ENCODE data around the gene MNDA.

GRCh38 chr1:158864595-158864994, 33.4 kb downstream of the MNDA start:
- TF ChIP-seq EP300 (IDR thresholded peaks at IDR 0.05; ENCODE audit: borderline replicate concordance) (no peak), FOXM1 (IDR thresholded peaks at IDR 0.05; ENCODE audit: borderline replicate concordance, low read depth) (no peak), YY1 (IDR thresholded peaks at IDR 0.05; ENCODE audit: low read depth) (no peak), CEBPB (IDR thresholded peaks at IDR 0.05) (no peak)
- TF ChIP-seq, protein P1, sequence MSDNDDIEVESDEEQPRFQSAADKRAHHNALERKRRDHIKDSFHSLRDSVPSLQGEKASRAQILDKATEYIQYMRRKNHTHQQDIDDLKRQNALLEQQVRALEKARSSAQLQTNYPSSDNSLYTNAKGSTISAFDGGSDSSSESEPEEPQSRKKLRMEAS (IDR thresholded peaks at IDR 0.05), result no peak
